ENCODE data around the gene ELOF1. TPM values are rescaled to one million over a fixed set of nuclear protein-coding genes. Genes with fewer than 3 reads are reported as not detected.
"Not testable (repeated sequence)": the region's sequence is repeated elsewhere in the genome, so short reads cannot be mapped to it uniquely, and the experiment has no call there.

Gene ELOF1
- total RNA-seq, 1 donor from 2014 or later = 19.2 TPM

GRCh38 chr19:11573354-11573753 is 14.3 kb upstream of the ELOF1 start:
- DNase-seq (ENCODE audit: low spot score in 2 of 2); FAIRE-seq: not testable (repeated sequence)

- DNase-seq (ENCODE audit: low spot score in 2 of 2) = no peak
- no peak for FAIRE-seq
Measured at GRCh38 chr19:11570039-11570462, 11.0 kb upstream of the ELOF1 start.

- FAIRE-seq (no peak), DNase-seq (ENCODE audit: low spot score in 2 of 2) (no peak)
Measured at GRCh38 chr19:11566164-11566563, 7.1 kb upstream of the ELOF1 start.

- not testable (repeated sequence) for FAIRE-seq; DNase-seq (ENCODE audit: low spot score in 2 of 2)
Measured at GRCh38 chr19:11565649-11565980, 6.6 kb upstream of the ELOF1 start.

GRCh38 chr19:11564082-11564807 is 5.2 kb upstream of the ELOF1 start:
- DNase-seq (ENCODE audit: low spot score in 2 of 2); FAIRE-seq: not testable (repeated sequence)

GRCh38 chr19:11563532-11563931 is 4.5 kb upstream of the ELOF1 start:
- FAIRE-seq = no peak
- no peak for DNase-seq (ENCODE audit: low spot score in 2 of 2)

GRCh38 chr19:11560404-11561051 is 1.5 kb upstream of the ELOF1 start:
- peak in 1 of 2 donors; percentile 52 for DNase-seq (ENCODE audit: low spot score in 2 of 2)
- no peak for FAIRE-seq

GRCh38 chr19:11556634-11557420 is 2.2 kb downstream of the ELOF1 start:
- FAIRE-seq (no peak), DNase-seq (ENCODE audit: low spot score in 2 of 2) (peak in 1 of 2 donors; percentile 5)

GRCh38 chr19:11555246-11555645 is 3.8 kb downstream of the ELOF1 start:
- no peak for DNase-seq (ENCODE audit: low spot score in 2 of 2)
- no peak for FAIRE-seq

- DNase-seq (ENCODE audit: low spot score in 2 of 2) = no peak
- no peak for FAIRE-seq
Measured at GRCh38 chr19:11554160-11554559, 4.9 kb downstream of the ELOF1 start.

- FAIRE-seq = no peak
Measured at GRCh38 chr19:11552666-11553372, 6.2 kb downstream of the ELOF1 start.

GRCh38 chr19:11551603-11552235 is 7.3 kb downstream of the ELOF1 start:
- peak in 1 of 2 donors; percentile 18 for DNase-seq (ENCODE audit: low spot score in 2 of 2)
- no peak for FAIRE-seq

More at GRCh38 chr19:11552666-11553372, 6.2 kb downstream of the ELOF1 start:
- no peak for DNase-seq (ENCODE audit: low spot score in 2 of 2)

GRCh38 chr19:11550265-11550664 is 8.8 kb downstream of the ELOF1 start:
- DNase-seq (ENCODE audit: low spot score in 2 of 2) (no peak), FAIRE-seq (no peak)

GRCh38 chr19:11549386-11549953 is 9.6 kb downstream of the ELOF1 start:
- DNase-seq (ENCODE audit: low spot score in 2 of 2) (no peak), FAIRE-seq (no peak)

GRCh38 chr19:11547929-11548700 is 10.9 kb downstream of the ELOF1 start:
- no peak for DNase-seq (ENCODE audit: low spot score in 2 of 2)
- no peak for FAIRE-seq

- no peak for DNase-seq (ENCODE audit: low spot score in 2 of 2)
- FAIRE-seq = no peak
Measured at GRCh38 chr19:11541238-11541637, 17.8 kb downstream of the ELOF1 start.

- no peak for FAIRE-seq
- DNase-seq (ENCODE audit: low spot score in 2 of 2) = no peak
Measured at GRCh38 chr19:11540645-11541044, 18.4 kb downstream of the ELOF1 start.

GRCh38 chr19:11539495-11540365 is 19.3 kb downstream of the ELOF1 start:
- DNase-seq (ENCODE audit: low spot score in 2 of 2) (peak in 1 of 2 donors; percentile 63), FAIRE-seq (no peak)
